Liver (tissue), 9 donors: ENCODE data around the gene CDO1. TPM values are rescaled to one million over a fixed set of nuclear protein-coding genes. Genes with fewer than 3 reads are reported as not detected.

ENCODE experiments used
- DNase-seq: peaks from one replicate; pipeline ENCODE4 v3.0.0-alpha.2; 2017; ENCODE audit warnings: low spot score
- H3K27ac ChIP-seq, 2 donors: one replicate each; pipeline ENCODE4 v1.7.0; 2013; ENCODE audit warnings: inconsistent platforms in 2 of 2, low read length in 2 of 2, control low read depth in 1 of 2, low read depth in 1 of 2, mild to moderate bottlenecking in 1 of 2
- H3K27me3 ChIP-seq, 4 donors: one replicate each; pipeline versions ENCODE4 v1.6.1 to v1.7.0; 2013; ENCODE audit warnings: low read length in 3 of 4, inconsistent platforms in 1 of 4, mild to moderate bottlenecking in 1 of 4, moderate library complexity in 1 of 4; ENCODE audit not compliant: control insufficient read depth in 4 of 4, insufficient read depth in 4 of 4
- H3K36me3 ChIP-seq, 4 donors: one replicate each; pipeline versions ENCODE4 v1.6.1 to v1.7.0; 2013; ENCODE audit warnings: low read length in 3 of 4, mild to moderate bottlenecking in 3 of 4, low read depth in 1 of 4, moderate library complexity in 1 of 4; ENCODE audit not compliant: control insufficient read depth in 4 of 4, insufficient read depth in 3 of 4
- H3K4me1 ChIP-seq, 4 donors: one replicate each; pipeline versions ENCODE4 v1.6.1 to v1.7.0; 2013; ENCODE audit warnings: low read length in 3 of 4, mild to moderate bottlenecking in 3 of 4, moderate library complexity in 1 of 4; ENCODE audit not compliant: control insufficient read depth in 4 of 4, insufficient read depth in 4 of 4
- H3K4me3 ChIP-seq, 3 donors: one replicate each; pipeline versions ENCODE4 v1.6.1 to v1.7.0; 2013; ENCODE audit warnings: low read length in 3 of 3, control low read depth in 1 of 3, low read depth in 1 of 3, mild to moderate bottlenecking in 1 of 3
- H3K9ac ChIP-seq, 2 donors: one replicate each; pipeline ENCODE4 v1.7.0; 2013; ENCODE audit warnings: low read length in 2 of 2, mild to moderate bottlenecking in 2 of 2, moderate library complexity in 2 of 2, control low read depth in 1 of 2, low read depth in 1 of 2
- H3K9me3 ChIP-seq, 4 donors: one replicate each; pipeline versions ENCODE4 v1.6.1 to v1.7.0; 2013; ENCODE audit warnings: low read length in 3 of 4; ENCODE audit not compliant: control insufficient read depth in 4 of 4
- ATF3 ChIP-seq: IDR thresholded peaks from 2 replicates; pipeline ENCODE4 v1.6.1; 2016; ENCODE audit warnings: antibody characterized with exemption
- CTCF ChIP-seq: fragments of 150-350 bp; IDR thresholded peaks from 2 replicates; pipeline ENCODE4 v1.5.1; 2017; ENCODE audit warnings: improper control_type of control experiment, low read depth, low read length; ENCODE audit not compliant: missing input control
- EGR1 ChIP-seq, 2 donors: IDR thresholded peaks; 2 replicates each; pipeline ENCODE4 v1.6.1; 2016 to 2018; ENCODE audit warnings: antibody characterized with exemption in 2 of 2, low read depth in 2 of 2
- FOXA1 ChIP-seq: IDR thresholded peaks from 2 replicates; pipeline ENCODE4 v1.6.1; 2016; ENCODE audit warnings: antibody characterized with exemption
- FOXA2 ChIP-seq: IDR thresholded peaks from 2 replicates; pipeline ENCODE4 v1.6.1; 2016; ENCODE audit warnings: antibody characterized with exemption
- GABPA ChIP-seq, 2 donors: IDR thresholded peaks in 1 of 2; conservative IDR thresholded peaks in 1 of 2; 2 replicates each; pipeline ENCODE4 v1.6.1; 2016; ENCODE audit warnings: antibody characterized with exemption in 2 of 2, mild to moderate bottlenecking in 1 of 2, moderate library complexity in 1 of 2
- HNF4A ChIP-seq, 2 donors: conservative IDR thresholded peaks; 2 replicates each; pipeline ENCODE4 v1.6.1; 2016; ENCODE audit warnings: antibody characterized with exemption in 2 of 2, mild to moderate bottlenecking in 2 of 2
- HNF4G ChIP-seq: IDR thresholded peaks from 2 replicates; pipeline ENCODE4 v1.6.1; 2016; ENCODE audit warnings: antibody characterized with exemption
- JUND ChIP-seq, 2 donors: IDR thresholded peaks; 2 replicates each; pipeline ENCODE4 v1.6.1; 2016; ENCODE audit warnings: antibody characterized with exemption in 2 of 2
- MAX ChIP-seq: IDR thresholded peaks from 2 replicates; pipeline ENCODE4 v1.6.1; 2016; ENCODE audit warnings: antibody characterized with exemption
- NR2F2 ChIP-seq: IDR thresholded peaks from 2 replicates; pipeline ENCODE4 v1.6.1; 2016; ENCODE audit warnings: antibody characterized with exemption
- RAD21 ChIP-seq, 2 donors: IDR thresholded peaks; 2 replicates each; pipeline ENCODE4 v1.6.1; 2016; ENCODE audit warnings: antibody characterized with exemption in 2 of 2, mild to moderate bottlenecking in 2 of 2
- RXRA ChIP-seq, 2 donors: IDR thresholded peaks; 2 replicates each; pipeline ENCODE4 v1.6.1; 2017 to 2018; ENCODE audit warnings: antibody characterized with exemption in 2 of 2, mild to moderate bottlenecking in 1 of 2
- SP1 ChIP-seq: IDR thresholded peaks from 2 replicates; pipeline ENCODE4 v1.6.1; 2018; ENCODE audit warnings: antibody characterized with exemption, mild to moderate bottlenecking
- TAF1 ChIP-seq: conservative IDR thresholded peaks from 2 replicates; pipeline ENCODE4 v1.6.1; 2016; ENCODE audit warnings: antibody characterized with exemption, mild to moderate bottlenecking
- YY1 ChIP-seq: IDR thresholded peaks from 2 replicates; pipeline ENCODE4 v1.6.1; 2016; ENCODE audit warnings: antibody characterized with exemption, mild to moderate bottlenecking
- ZBTB33 ChIP-seq: IDR thresholded peaks from 2 replicates; pipeline ENCODE4 v1.6.1; 2016; ENCODE audit warnings: antibody characterized with exemption
- WGBS: extraction: QIAGEN DNeasy Blood & Tissue Kit; methylation state at CpG from one replicate; pipeline ENCODE4 v1.1.7; 2013; 5-methylcytosine and 5-hydroxymethylcytosine counted together
- polyA plus RNA-seq, 2 donors: library from polyadenylated mRNA; stranded (reverse) in 1 of 2; unstranded in 1 of 2; fragments of 200-250 nt in 1 of 2; fragments of >200 nt in 1 of 2; fragmentation: Nextera tagmentation in 1 of 2; extraction: Ambion mirVana in 1 of 2; gene quantifications; one replicate each; pipeline versions ENCODE4 v1.2.1 to v1.2.3, GENCODE V29; 2013 to 2015
- total RNA-seq, 2 donors: library from RNA; depleted of rRNA; stranded (reverse); fragments of >200 nt; gene quantifications; one replicate each; pipeline ENCODE4 v1.2.3, GENCODE V29; 2014
- TF ChIP-seq, protein P1 (sequence below): IDR thresholded peaks from 2 replicates; pipeline ENCODE4 v1.6.1; 2016; ENCODE audit warnings: antibody characterized with exemption, mild to moderate bottlenecking
- donor health status: healthy.
- donor health status: healthy.
- donor health status: healthy.
- donor health status: healthy.
- donor health status: healthy.

CDO1 gene
- total and polyA plus RNA-seq, 4 donors = 106 to 472 (median 241) TPM

- H3K36me3 ChIP-seq = peaks cover 4 to 71% (median 30%) of the 10 kb centered on the region in 4 donors
- peak overlapping the region in 1 of 2 donors; percentile 22 for H3K27ac ChIP-seq
- TF ChIP-seq HNF4A (conservative IDR thresholded peaks at IDR 0.05) = peak in 1 of 2 donors; percentile 7
- no peak for TF ChIP-seq YY1
- no peaks in the 10 kb centered on the region for H3K27me3 ChIP-seq
- no peak for DNase-seq
- no peak overlapping the region for H3K9ac ChIP-seq
- H3K4me1 ChIP-seq = peaks cover 3 to 68% (median 21%) of the 10 kb centered on the region in 4 donors
- H3K9me3 ChIP-seq = no peaks in the 10 kb centered on the region
- H3K4me3 ChIP-seq = no peak overlapping the region
- WGBS = 52% methylated on average over 2 of the region's 2 CpGs
These were observed 9.3 kb downstream of the CDO1 start for GRCh38 chr5:115806986-115807653.

DNA sequence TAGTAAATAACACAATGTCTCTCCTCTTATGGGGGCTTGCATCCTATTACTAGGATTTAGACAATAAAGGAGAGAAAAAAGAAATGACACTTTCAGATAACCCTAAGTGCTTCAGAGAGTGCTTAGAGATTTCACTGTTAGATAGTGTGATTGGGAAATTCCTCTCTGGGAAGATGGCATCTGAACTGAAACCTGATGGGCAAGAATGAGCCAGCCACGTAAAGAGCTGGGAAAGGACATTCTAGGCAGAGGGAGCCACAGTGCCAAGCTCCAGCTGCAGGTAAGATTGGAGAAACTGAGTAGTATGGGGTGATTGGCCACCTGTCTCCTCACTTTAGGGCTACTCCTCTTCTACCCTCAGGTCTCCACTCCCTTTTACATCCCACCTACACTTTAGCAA is 14.5 kb downstream of the CDO1 start:
- 24% methylated on average over 1 of the region's 1 CpG for WGBS
- Histone ChIP-seq H3K27me3 (no peaks in the 10 kb centered on the region), H3K4me3 (no peak overlapping the region), H3K4me1 (peaks cover 5 to 72% (median 29%) of the 10 kb centered on the region in 4 donors), H3K9ac (no peak overlapping the region), H3K9me3 (no peaks in the 10 kb centered on the region), H3K27ac (peak overlapping the region; percentile 83 to 84), H3K36me3 (peaks cover 3 to 34% (median 16%) of the 10 kb centered on the region in 4 donors)
- TF ChIP-seq SP1 (no peak), FOXA1 (no peak), HNF4A (conservative IDR thresholded peaks at IDR 0.05) (peak in 1 of 2 donors; percentile 32), RXRA (IDR thresholded peaks at IDR 0.05) (peak in 1 of 2 donors; percentile 24), FOXA2 (no peak)
- no peak for DNase-seq

GRCh38 chr5:115801152-115801551 is 15.3 kb downstream of the CDO1 start:
- H3K9ac ChIP-seq = no peak overlapping the region
- no peak overlapping the region for H3K4me3 ChIP-seq
- H3K27ac ChIP-seq = peak overlapping the region; percentile 83 to 84
- H3K36me3 ChIP-seq = peaks cover 3 to 28% (median 13%) of the 10 kb centered on the region in 4 donors
- DNase-seq = no peak
- no peaks in the 10 kb centered on the region for H3K27me3 ChIP-seq
- peaks cover 5 to 72% (median 31%) of the 10 kb centered on the region in 4 donors for H3K4me1 ChIP-seq
- peak; percentile 39 for TF ChIP-seq FOXA1
- TF ChIP-seq TAF1 = no peak
- TF ChIP-seq RAD21 (IDR thresholded peaks at IDR 0.05) = peak; percentile 40 to 45
- no peak for TF ChIP-seq NR2F2
- peak; percentile 89 for TF ChIP-seq YY1
- no peak for TF ChIP-seq CTCF
- peak; percentile 65 for TF ChIP-seq SP1
- TF ChIP-seq HNF4A (conservative IDR thresholded peaks at IDR 0.05) = peak; percentile 60 to 78
- TF ChIP-seq EGR1 (IDR thresholded peaks at IDR 0.05; ENCODE audit: low read depth in 2 of 2) = peak in 1 of 2 donors; percentile 29
- peak; percentile 15 for TF ChIP-seq ATF3
- TF ChIP-seq FOXA2 = peak; percentile 73
- TF ChIP-seq MAX = peak; percentile 66
- TF ChIP-seq, protein P1, sequence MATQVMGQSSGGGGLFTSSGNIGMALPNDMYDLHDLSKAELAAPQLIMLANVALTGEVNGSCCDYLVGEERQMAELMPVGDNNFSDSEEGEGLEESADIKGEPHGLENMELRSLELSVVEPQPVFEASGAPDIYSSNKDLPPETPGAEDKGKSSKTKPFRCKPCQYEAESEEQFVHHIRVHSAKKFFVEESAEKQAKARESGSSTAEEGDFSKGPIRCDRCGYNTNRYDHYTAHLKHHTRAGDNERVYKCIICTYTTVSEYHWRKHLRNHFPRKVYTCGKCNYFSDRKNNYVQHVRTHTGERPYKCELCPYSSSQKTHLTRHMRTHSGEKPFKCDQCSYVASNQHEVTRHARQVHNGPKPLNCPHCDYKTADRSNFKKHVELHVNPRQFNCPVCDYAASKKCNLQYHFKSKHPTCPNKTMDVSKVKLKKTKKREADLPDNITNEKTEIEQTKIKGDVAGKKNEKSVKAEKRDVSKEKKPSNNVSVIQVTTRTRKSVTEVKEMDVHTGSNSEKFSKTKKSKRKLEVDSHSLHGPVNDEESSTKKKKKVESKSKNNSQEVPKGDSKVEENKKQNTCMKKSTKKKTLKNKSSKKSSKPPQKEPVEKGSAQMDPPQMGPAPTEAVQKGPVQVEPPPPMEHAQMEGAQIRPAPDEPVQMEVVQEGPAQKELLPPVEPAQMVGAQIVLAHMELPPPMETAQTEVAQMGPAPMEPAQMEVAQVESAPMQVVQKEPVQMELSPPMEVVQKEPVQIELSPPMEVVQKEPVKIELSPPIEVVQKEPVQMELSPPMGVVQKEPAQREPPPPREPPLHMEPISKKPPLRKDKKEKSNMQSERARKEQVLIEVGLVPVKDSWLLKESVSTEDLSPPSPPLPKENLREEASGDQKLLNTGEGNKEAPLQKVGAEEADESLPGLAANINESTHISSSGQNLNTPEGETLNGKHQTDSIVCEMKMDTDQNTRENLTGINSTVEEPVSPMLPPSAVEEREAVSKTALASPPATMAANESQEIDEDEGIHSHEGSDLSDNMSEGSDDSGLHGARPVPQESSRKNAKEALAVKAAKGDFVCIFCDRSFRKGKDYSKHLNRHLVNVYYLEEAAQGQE = peak; percentile 56
- no peak for TF ChIP-seq GABPA (IDR thresholded peaks at IDR 0.05 in 1 of 2, conservative IDR thresholded peaks at IDR 0.05 in 1 of 2)
- peak in 1 of 2 donors; percentile 67 for TF ChIP-seq JUND (IDR thresholded peaks at IDR 0.05)
- TF ChIP-seq HNF4G = no peak
- peak; percentile 80 to 94 for TF ChIP-seq RXRA (IDR thresholded peaks at IDR 0.05)
- peak; percentile 81 for TF ChIP-seq ZBTB33
- H3K9me3 ChIP-seq = no peaks in the 10 kb centered on the region
- 62% methylated on average over 2 of the region's 2 CpGs for WGBS
